ENCODE data around the gene ZNF547. TPM values are rescaled to one million over a fixed set of nuclear protein-coding genes. Genes with fewer than 3 reads are reported as not detected.

ZNF547 gene
- total RNA-seq, 1 donor from 2014 or later, result 4.8 TPM

GRCh38 chr19:57351867-57352266 is 11.5 kb upstream of the ZNF547 start:
- peaks cover 44% of the 10 kb centered on the region for H3K36me3 Mint-ChIP-seq (ENCODE audit: low read depth, unreplicated experiment)
- H3K27me3 Mint-ChIP-seq (ENCODE audit: unreplicated experiment), result peaks cover 4% of the 10 kb centered on the region
- H3K9me3 Mint-ChIP-seq (ENCODE audit: unreplicated experiment), result no peaks in the 10 kb centered on the region
- H3K4me1 Mint-ChIP-seq (ENCODE audit: unreplicated experiment), result peaks cover 29% of the 10 kb centered on the region
- peak overlapping the region; percentile 99 for H3K4me3 Mint-ChIP-seq (ENCODE audit: unreplicated experiment)
- DNase-seq (ENCODE audit: low spot score), result no peak
- TF ChIP-seq CTCF (IDR thresholded peaks at IDR 0.05; ENCODE audit: unreplicated experiment), result no peak
- peak overlapping the region; percentile 91 for H3K27ac Mint-ChIP-seq (ENCODE audit: unreplicated experiment)

GRCh38 chr19:57355916-57356315 is 7.4 kb upstream of the ZNF547 start:
- no peaks in the 10 kb centered on the region for H3K27me3 Mint-ChIP-seq (ENCODE audit: unreplicated experiment)
- peak overlapping the region; percentile 19 for H3K4me3 Mint-ChIP-seq (ENCODE audit: unreplicated experiment)
- no peak for DNase-seq (ENCODE audit: low spot score)
- peaks cover 55% of the 10 kb centered on the region for H3K36me3 Mint-ChIP-seq (ENCODE audit: low read depth, unreplicated experiment)
- H3K27ac Mint-ChIP-seq (ENCODE audit: unreplicated experiment), result no peak overlapping the region
- TF ChIP-seq CTCF (IDR thresholded peaks at IDR 0.05; ENCODE audit: unreplicated experiment), result no peak
- peaks cover 28% of the 10 kb centered on the region for H3K4me1 Mint-ChIP-seq (ENCODE audit: unreplicated experiment)
- H3K9me3 Mint-ChIP-seq (ENCODE audit: unreplicated experiment), result no peaks in the 10 kb centered on the region

GRCh38 chr19:57357406-57357805 is 5.9 kb upstream of the ZNF547 start:
- Mint-ChIP-seq H3K27ac (ENCODE audit: unreplicated experiment) (no peak overlapping the region), H3K36me3 (ENCODE audit: low read depth, unreplicated experiment) (peaks cover 45% of the 10 kb centered on the region), H3K4me1 (ENCODE audit: unreplicated experiment) (peaks cover 15% of the 10 kb centered on the region), H3K9me3 (ENCODE audit: unreplicated experiment) (no peaks in the 10 kb centered on the region), H3K27me3 (ENCODE audit: unreplicated experiment) (peaks cover 3% of the 10 kb centered on the region), H3K4me3 (ENCODE audit: unreplicated experiment) (no peak overlapping the region)
- TF ChIP-seq CTCF (IDR thresholded peaks at IDR 0.05; ENCODE audit: unreplicated experiment), result no peak
- DNase-seq (ENCODE audit: low spot score), result no peak

- DNase-seq (ENCODE audit: low spot score), result no peak
- H3K27ac Mint-ChIP-seq (ENCODE audit: unreplicated experiment), result no peak overlapping the region
- H3K27me3 Mint-ChIP-seq (ENCODE audit: unreplicated experiment), result peaks cover 7% of the 10 kb centered on the region
- no peaks in the 10 kb centered on the region for H3K9me3 Mint-ChIP-seq (ENCODE audit: unreplicated experiment)
- peaks cover 42% of the 10 kb centered on the region for H3K36me3 Mint-ChIP-seq (ENCODE audit: low read depth, unreplicated experiment)
- no peak for TF ChIP-seq CTCF (IDR thresholded peaks at IDR 0.05; ENCODE audit: unreplicated experiment)
- H3K4me1 Mint-ChIP-seq (ENCODE audit: unreplicated experiment), result peaks cover 11% of the 10 kb centered on the region
- no peak overlapping the region for H3K4me3 Mint-ChIP-seq (ENCODE audit: unreplicated experiment)
These were observed 4.1 kb upstream of the ZNF547 start for GRCh38 chr19:57359300-57359699.

GRCh38 chr19:57362419-57362818 is 932 bp upstream of the ZNF547 start:
- DNase-seq (ENCODE audit: low spot score), result no peak
- no peak for TF ChIP-seq CTCF (IDR thresholded peaks at IDR 0.05; ENCODE audit: unreplicated experiment)
- Mint-ChIP-seq H3K36me3 (ENCODE audit: low read depth, unreplicated experiment) (peaks cover 20% of the 10 kb centered on the region), H3K4me1 (ENCODE audit: unreplicated experiment) (peaks cover 11% of the 10 kb centered on the region), H3K9me3 (ENCODE audit: unreplicated experiment) (no peaks in the 10 kb centered on the region), H3K27ac (ENCODE audit: unreplicated experiment) (peak overlapping the region; percentile 96), H3K27me3 (ENCODE audit: unreplicated experiment) (peaks cover 7% of the 10 kb centered on the region), H3K4me3 (ENCODE audit: unreplicated experiment) (peak overlapping the region; percentile 97)

All from endothelial cell (in vitro differentiated cells).